HG03045 (cell line): Measurements from ENCODE around the gene PRKAR1B.

Source experiments
- ATAC-seq: cut with Tn5 transposase; IDR thresholded peaks from one replicate; pipeline ENCODE4 v1.9.1; 2021; ENCODE audit warnings: mild to moderate bottlenecking, moderate library complexity; ENCODE audit not compliant: unreplicated experiment

The PRKAR1B gene

GRCh38 chr7:528451-528850 is 198.6 kb downstream of the PRKAR1B start:
- ATAC-seq: no peak

- ATAC-seq: no peak
Observed at GRCh38 chr7:527723-528122, 199.4 kb downstream of the PRKAR1B start.

GRCh38 chr7:526460-527034 is 200.5 kb downstream of the PRKAR1B start:
- no peak for ATAC-seq

GRCh38 chr7:525740-526139 is 201.3 kb downstream of the PRKAR1B start:
- ATAC-seq: no peak

GRCh38 chr7:524800-525199 is 202.3 kb downstream of the PRKAR1B start:
- no peak for ATAC-seq

GRCh38 chr7:523347-524336 is 203.4 kb downstream of the PRKAR1B start:
- ATAC-seq: no peak

GRCh38 chr7:522951-523314 is 204.1 kb downstream of the PRKAR1B start:
- ATAC-seq: no peak

- ATAC-seq: no peak
Observed at GRCh38 chr7:522071-522950, 204.8 kb downstream of the PRKAR1B start.

- ATAC-seq: no peak
Observed at GRCh38 chr7:521221-522070, 205.6 kb downstream of the PRKAR1B start.

GRCh38 chr7:520503-521161 is 206.4 kb downstream of the PRKAR1B start:
- no peak for ATAC-seq

- no peak for ATAC-seq
Observed at GRCh38 chr7:519484-520390, 207.3 kb downstream of the PRKAR1B start, which contains the start of gene PDGFA. PDGFA (minus strand) TSS chr7:519846; CDS start chr7:519001, 845 bp downstream.

GRCh38 chr7:518630-519483 is 208.2 kb downstream of the PRKAR1B start:
- ATAC-seq: no peak

- ATAC-seq: no peak
Observed at GRCh38 chr7:517774-518629, 209.1 kb downstream of the PRKAR1B start.

- ATAC-seq: no peak
Observed at GRCh38 chr7:516606-517456, 210.2 kb downstream of the PRKAR1B start.

- no peak for ATAC-seq
Observed at GRCh38 chr7:516216-516605, 210.9 kb downstream of the PRKAR1B start.

- ATAC-seq: no peak
Observed at GRCh38 chr7:515628-516027, 211.5 kb downstream of the PRKAR1B start.
